GM23338 (cell line): ENCODE measurements around the gene CSF2RB. TPM values are rescaled to one million over a fixed set of nuclear protein-coding genes. Genes with fewer than 3 reads are reported as not detected.

Source experiments
- CREB1 ChIP-seq: fragments of 250-450 bp; sonication (Bioruptor Pico); IDR thresholded peaks from 2 replicates; pipeline ENCODE4 v1.5.0; 2020; ENCODE audit warnings: low read depth, mild to moderate bottlenecking, moderate library complexity
- CTCF ChIP-seq, 2 experiments: fragments of 200-600 bp in 1 of 2; sonication (generic) in 1 of 2; conservative IDR thresholded peaks; 2 replicates each; pipeline versions ENCODE4 v1.5.1 to v1.6.1; 2016 to 2017; ENCODE audit warnings: antibody characterized with exemption in 2 of 2, low read depth in 2 of 2, mild to moderate bottlenecking in 2 of 2, moderate library complexity in 1 of 2
- EZH2phosphoT487 ChIP-seq: fragments of 200-600 bp; sonication (generic); IDR thresholded peaks from one replicate; pipeline ENCODE4 v1.8.1; 2018; ENCODE audit warnings: antibody characterized with exemption; ENCODE audit not compliant: unreplicated experiment
- JUNB ChIP-seq: IDR thresholded peaks from one replicate; pipeline ENCODE4 v1.6.1; 2016; ENCODE audit warnings: antibody characterized with exemption; ENCODE audit not compliant: unreplicated experiment
- NANOG ChIP-seq: IDR thresholded peaks from 2 replicates; pipeline ENCODE4 v1.6.1; 2016; ENCODE audit warnings: antibody characterized with exemption, borderline replicate concordance
- POLR2AphosphoS5 ChIP-seq: IDR thresholded peaks from 2 replicates; pipeline ENCODE4 v1.6.1; 2016; ENCODE audit warnings: antibody characterized with exemption, low read depth
- REST ChIP-seq: IDR thresholded peaks from one replicate; pipeline ENCODE4 v1.6.1; 2018; ENCODE audit warnings: antibody characterized with exemption; ENCODE audit not compliant: unreplicated experiment
- ZNF114 ChIP-seq: fragments of 250-450 bp; sonication (Bioruptor Pico); IDR thresholded peaks from 2 replicates; pipeline ENCODE4 v1.5.0; 2020; ENCODE audit warnings: mild to moderate bottlenecking, moderate library complexity
- ZNF331 ChIP-seq: fragments of 250-450 bp; sonication (Bioruptor Pico); IDR thresholded peaks from 2 replicates; pipeline ENCODE4 v1.5.0; 2020; ENCODE audit warnings: low read depth, mild to moderate bottlenecking, moderate library complexity
- ZNF462 ChIP-seq: fragments of 250-450 bp; sonication (Bioruptor Pico); IDR thresholded peaks from 2 replicates; pipeline ENCODE4 v1.5.0; 2020; ENCODE audit warnings: mild to moderate bottlenecking, moderate library complexity
- polyA plus RNA-seq: library from polyadenylated mRNA; unstranded; fragments of >200 nt; fragmentation: Nextera tagmentation; extraction: Ambion mirVana; gene quantifications from 2 replicates; pipeline ENCODE4 v1.2.1, GENCODE V29; 2016
- total RNA-seq: library from RNA; depleted of rRNA; stranded (reverse); fragments of >200 nt; shearing (Covaris generic); gene quantifications from 2 replicates; pipeline ENCODE4 v1.2.3, GENCODE V29; 2014

Gene CSF2RB
- total and polyA plus RNA-seq, 2 experiments from 2014 or later = not detected

- TF ChIP-seq ZNF462 (CRISPR knock-in tag) = no peak
- no peak for TF ChIP-seq ZNF331 (CRISPR knock-in tag)
- no peak for TF ChIP-seq REST
- TF ChIP-seq POLR2AphosphoS5 = no peak
- TF ChIP-seq CREB1 (CRISPR knock-in tag) = no peak
- TF ChIP-seq ZNF114 (CRISPR knock-in tag) = no peak
- no peak for TF ChIP-seq CTCF (conservative IDR thresholded peaks at IDR 0.05; ENCODE audit: low read depth in 2 of 2)
- TF ChIP-seq JUNB = no peak
- TF ChIP-seq EZH2phosphoT487 = no peak
- TF ChIP-seq NANOG = no peak
These were observed 3.0 kb upstream of the CSF2RB start (continued) for GRCh38 chr22:36910461-36910860.
